ENCODE measurements around the gene PTPRM. TPM values are rescaled to one million over a fixed set of nuclear protein-coding genes. Genes with fewer than 3 reads are reported as not detected.

The PTPRM gene
- total RNA-seq, 4 donors from 2014 or later: 170 to 198 (median 182) TPM

GRCh38 chr18:8004792-8005191, 437.7 kb downstream of the PTPRM start:
- Histone ChIP-seq H3K27me3 (no peaks in the 10 kb centered on the region), H3K9me3 (no peaks in the 10 kb centered on the region), H3K36me3 (no peaks in the 10 kb centered on the region), H3K27ac (peak overlapping the region; percentile 82 to 89 (median 85)), H3K4me1 (peaks cover 45 to 53% of the 10 kb centered on the region in 2 donors), H3K4me3 (replicated peaks in 1 of 3) (no peak overlapping the region)
- intact Hi-C loops (cut with DNase I): no loop called here
- no peak for DNase-seq
- 85 to 87% methylated on average over 3 of the region's 3 CpGs for WGBS, 2 donors
- no peak for TF ChIP-seq CTCF (IDR thresholded peaks at IDR 0.05)

- intact Hi-C loops (cut with DNase I): no loop called here
Measured at GRCh38 chr18:8005870-8006569, 438.9 kb downstream of the PTPRM start.

GRCh38 chr18:8006979-8007378, 439.9 kb downstream of the PTPRM start:
- DNase-seq: no peak
- 96 to 99% methylated on average over 3 of the region's 3 CpGs for WGBS, 2 donors
- TF ChIP-seq POLR2A (IDR thresholded peaks at IDR 0.05): no peak
- no peak for TF ChIP-seq CTCF (IDR thresholded peaks at IDR 0.05)

More at GRCh38 chr18:8005870-8006569, 438.9 kb downstream of the PTPRM start:
- no peaks in the 10 kb centered on the region for H3K27me3 ChIP-seq
- WGBS, 2 donors: 91 to 95% methylated on average over 7 of the region's 7 CpGs
- H3K36me3 ChIP-seq: no peaks in the 10 kb centered on the region
- H3K27ac ChIP-seq: peak overlapping the region in 2 of 3 donors; percentile 85 to 89
- no peak overlapping the region for H3K4me3 ChIP-seq (replicated peaks in 1 of 3)
- H3K4me1 ChIP-seq: peaks cover 33 to 43% of the 10 kb centered on the region in 2 donors
- no peak for DNase-seq
- H3K9me3 ChIP-seq: no peaks in the 10 kb centered on the region
- no peak for TF ChIP-seq CTCF (IDR thresholded peaks at IDR 0.05)
- no peak for TF ChIP-seq POLR2A (IDR thresholded peaks at IDR 0.05)

GRCh38 chr18:8008033-8008432, 440.9 kb downstream of the PTPRM start:
- intact Hi-C loops (cut with DNase I): no loop called here
- Histone ChIP-seq H3K27ac (no peak overlapping the region), H3K4me1 (peaks cover 41 to 43% of the 10 kb centered on the region in 2 donors), H3K4me3 (replicated peaks in 1 of 3) (no peak overlapping the region), H3K9me3 (no peaks in the 10 kb centered on the region), H3K36me3 (no peaks in the 10 kb centered on the region), H3K27me3 (no peaks in the 10 kb centered on the region)
- TF ChIP-seq POLR2A (IDR thresholded peaks at IDR 0.05): no peak
- no peak for DNase-seq
- WGBS, 2 donors: 84 to 89% methylated on average over 4 of the region's 4 CpGs

More at GRCh38 chr18:8006979-8007378, 439.9 kb downstream of the PTPRM start:
- no peak overlapping the region for H3K27ac ChIP-seq
- no peak overlapping the region for H3K4me3 ChIP-seq (replicated peaks in 1 of 3)
- intact Hi-C loops (cut with DNase I): no loop called here
- H3K36me3 ChIP-seq: no peaks in the 10 kb centered on the region
- H3K4me1 ChIP-seq: peaks cover 33 to 49% of the 10 kb centered on the region in 2 donors
- no peaks in the 10 kb centered on the region for H3K27me3 ChIP-seq
- no peaks in the 10 kb centered on the region for H3K9me3 ChIP-seq

- DNase-seq: no peak
- H3K4me3 ChIP-seq (replicated peaks in 1 of 3): no peak overlapping the region
- TF ChIP-seq POLR2A (IDR thresholded peaks at IDR 0.05) (no peak), CTCF (IDR thresholded peaks at IDR 0.05) (no peak)
- H3K36me3 ChIP-seq: no peaks in the 10 kb centered on the region
- intact Hi-C loops (cut with DNase I): no loop called here
- no peaks in the 10 kb centered on the region for H3K9me3 ChIP-seq
- peak overlapping the region in 1 of 3 donors; percentile 33 for H3K27ac ChIP-seq
- 74 to 80% methylated on average over 1 of the region's 1 CpG for WGBS, 2 donors
- H3K27me3 ChIP-seq: no peaks in the 10 kb centered on the region
- peaks cover 25 to 38% of the 10 kb centered on the region in 2 donors for H3K4me1 ChIP-seq
Measured at GRCh38 chr18:8011361-8011760, 444.2 kb downstream of the PTPRM start.
